Spinal cord (tissue), 10 donors: ENCODE measurements around the gene AP3B2. TPM values are rescaled to one million over a fixed set of nuclear protein-coding genes. Genes with fewer than 3 reads are reported as not detected.
A peak's percentile ranks its signal among the peaks of the same experiment; 100 is the strongest.

Source experiments
- DNase-seq, 6 donors: peaks; one replicate each; pipeline versions ENCODE4 v3.0.0 to v3.0.0-alpha.2; 2013 to 2015; ENCODE audit warnings: low spot score in 6 of 6, low read depth in 4 of 6
- H3K27ac ChIP-seq: one replicate; pipeline ENCODE4 v1.5.1; 2013; ENCODE audit warnings: low read depth, low read length, control low read depth
- H3K27me3 ChIP-seq: one replicate; pipeline ENCODE4 v1.6.1; 2013; ENCODE audit warnings: low read length; ENCODE audit not compliant: control insufficient read depth, insufficient read depth
- H3K36me3 ChIP-seq: one replicate; pipeline ENCODE4 v1.6.1; 2013; ENCODE audit warnings: low read length; ENCODE audit not compliant: control insufficient read depth, insufficient read depth
- H3K4me1 ChIP-seq: one replicate; pipeline ENCODE4 v1.6.1; 2013; ENCODE audit warnings: low read length; ENCODE audit not compliant: control insufficient read depth, insufficient read depth
- H3K4me3 ChIP-seq: one replicate; pipeline ENCODE4 v1.5.1; 2013; ENCODE audit warnings: low read depth, low read length, control low read depth
- H3K9me3 ChIP-seq: one replicate; pipeline ENCODE4 v1.6.1; 2013; ENCODE audit warnings: low read length; ENCODE audit not compliant: control insufficient read depth, insufficient read depth
- WGBS: methylation state at CpG from one replicate; pipeline ENCODE4 v1.1.5; 2013; ENCODE audit warnings: missing lambda C conversion rate; ENCODE audit not compliant: insufficient coverage; 5-methylcytosine and 5-hydroxymethylcytosine counted together
- polyA plus RNA-seq, 2 donors: library from polyadenylated mRNA; unstranded; fragments of 120-200 nt; gene quantifications; one replicate each; pipeline ENCODE4 v1.2.1, GENCODE V29; 2013; ENCODE audit not compliant: insufficient read length in 2 of 2
- total RNA-seq, 2 donors: library from RNA; depleted of rRNA in 1 of 2; stranded (reverse); fragments of 120-200 nt in 1 of 2; fragments of >200 nt in 1 of 2; gene quantifications; one replicate each; pipeline versions ENCODE4 v1.2.3 to v1.2.4, GENCODE V29; 2013 to 2014
- donor health status: healthy.

The AP3B2 gene
- total and polyA plus RNA-seq, 4 donors = 19.3 to 138 (median 71.7) TPM

GRCh38 chr15:82699726-82700125 is 9.9 kb downstream of the AP3B2 start:
- H3K36me3 ChIP-seq = peaks cover 25% of the 10 kb centered on the region
- no peak overlapping the region for H3K4me3 ChIP-seq
- H3K27me3 ChIP-seq = no peaks in the 10 kb centered on the region
- peaks cover 3% of the 10 kb centered on the region for H3K4me1 ChIP-seq
- no peaks in the 10 kb centered on the region for H3K9me3 ChIP-seq
- H3K27ac ChIP-seq = no peak overlapping the region
- no peak for DNase-seq
- WGBS = 53% methylated on average over 9 of the region's 11 CpGs

- Histone ChIP-seq H3K4me3 (no peak overlapping the region), H3K9me3 (no peaks in the 10 kb centered on the region), H3K4me1 (peaks cover 3% of the 10 kb centered on the region), H3K27me3 (no peaks in the 10 kb centered on the region), H3K27ac (no peak overlapping the region), H3K36me3 (peaks cover 25% of the 10 kb centered on the region)
- 78% methylated on average over 5 of the region's 8 CpGs for WGBS
- no peak for DNase-seq
Measured at GRCh38 chr15:82698711-82699345, 10.8 kb downstream of the AP3B2 start.

- Histone ChIP-seq H3K9me3 (no peaks in the 10 kb centered on the region), H3K4me1 (peaks cover 3% of the 10 kb centered on the region), H3K27me3 (no peaks in the 10 kb centered on the region), H3K4me3 (no peak overlapping the region), H3K36me3 (peaks cover 25% of the 10 kb centered on the region), H3K27ac (no peak overlapping the region)
- no peak for DNase-seq
- 99% methylated on average over 9 of the region's 9 CpGs for WGBS
Measured at GRCh38 chr15:82697735-82698407, 11.8 kb downstream of the AP3B2 start.

GRCh38 chr15:82692171-82692570 is 17.5 kb downstream of the AP3B2 start:
- no peak for DNase-seq
- no peaks in the 10 kb centered on the region for H3K27me3 ChIP-seq
- no peaks in the 10 kb centered on the region for H3K9me3 ChIP-seq
- peaks cover 22% of the 10 kb centered on the region for H3K36me3 ChIP-seq
- no peak overlapping the region for H3K4me3 ChIP-seq
- H3K4me1 ChIP-seq = no peaks in the 10 kb centered on the region
- 88% methylated on average over 23 of the region's 23 CpGs for WGBS
- no peak overlapping the region for H3K27ac ChIP-seq

- no peaks in the 10 kb centered on the region for H3K4me1 ChIP-seq
- no peaks in the 10 kb centered on the region for H3K9me3 ChIP-seq
- no peak overlapping the region for H3K4me3 ChIP-seq
- peaks cover 22% of the 10 kb centered on the region for H3K36me3 ChIP-seq
- no peaks in the 10 kb centered on the region for H3K27me3 ChIP-seq
- WGBS = no CpG with 5 or more reads among the region's 8 CpGs
- H3K27ac ChIP-seq = no peak overlapping the region
- no peak for DNase-seq
Measured at GRCh38 chr15:82689147-82689546, 20.5 kb downstream of the AP3B2 start.

GRCh38 chr15:82688691-82689090 is 21.0 kb downstream of the AP3B2 start:
- Histone ChIP-seq H3K27me3 (no peaks in the 10 kb centered on the region), H3K36me3 (peaks cover 22% of the 10 kb centered on the region), H3K4me3 (no peak overlapping the region), H3K9me3 (no peaks in the 10 kb centered on the region), H3K27ac (no peak overlapping the region), H3K4me1 (no peaks in the 10 kb centered on the region)
- no peak for DNase-seq
- WGBS = 89% methylated on average over 9 of the region's 10 CpGs

GRCh38 chr15:82681371-82681770 is 28.3 kb downstream of the AP3B2 start:
- no peak for DNase-seq
- H3K27me3 ChIP-seq = peaks cover 7% of the 10 kb centered on the region
- no peak overlapping the region for H3K27ac ChIP-seq
- H3K4me3 ChIP-seq = no peak overlapping the region
- H3K4me1 ChIP-seq = peaks cover 13% of the 10 kb centered on the region
- peaks cover 31% of the 10 kb centered on the region for H3K36me3 ChIP-seq
- WGBS = 97% methylated on average over 9 of the region's 10 CpGs
- H3K9me3 ChIP-seq = no peaks in the 10 kb centered on the region

- Histone ChIP-seq H3K4me1 (peaks cover 13% of the 10 kb centered on the region), H3K4me3 (no peak overlapping the region), H3K27me3 (peaks cover 7% of the 10 kb centered on the region), H3K27ac (no peak overlapping the region), H3K9me3 (no peaks in the 10 kb centered on the region), H3K36me3 (peaks cover 34% of the 10 kb centered on the region)
- peak in 2 of 6 donors; percentile 50 to 84 for DNase-seq
- 10% methylated on average over 64 of the region's 76 CpGs for WGBS
Measured at GRCh38 chr15:82680200-82681102, 29.2 kb downstream of the AP3B2 start.

- H3K27ac ChIP-seq = no peak overlapping the region
- peaks cover 34% of the 10 kb centered on the region for H3K36me3 ChIP-seq
- H3K4me3 ChIP-seq = no peak overlapping the region
- 35% methylated on average over 18 of the region's 19 CpGs for WGBS
- peaks cover 13% of the 10 kb centered on the region for H3K4me1 ChIP-seq
- peaks cover 7% of the 10 kb centered on the region for H3K27me3 ChIP-seq
- H3K9me3 ChIP-seq = no peaks in the 10 kb centered on the region
- no peak for DNase-seq
Measured at GRCh38 chr15:82679626-82680199, 30.0 kb downstream of the AP3B2 start.
